HS-5 (cell line): ENCODE data around the gene HSF4.

Experiments used
- DNase-seq: peaks from one replicate; pipeline ENCODE4 v3.0.0-alpha.2; 2012; ENCODE audit warnings: low read depth

The HSF4 gene

GRCh38 chr16:67201411-67202345, 37.1 kb downstream of the HSF4 start:
- DNase-seq, result no peak

- no peak for DNase-seq
Measured at GRCh38 chr16:67202426-67202825, 37.9 kb downstream of the HSF4 start.

GRCh38 chr16:67202956-67203493, 38.5 kb downstream of the HSF4 start:
- no peak for DNase-seq

DNA sequence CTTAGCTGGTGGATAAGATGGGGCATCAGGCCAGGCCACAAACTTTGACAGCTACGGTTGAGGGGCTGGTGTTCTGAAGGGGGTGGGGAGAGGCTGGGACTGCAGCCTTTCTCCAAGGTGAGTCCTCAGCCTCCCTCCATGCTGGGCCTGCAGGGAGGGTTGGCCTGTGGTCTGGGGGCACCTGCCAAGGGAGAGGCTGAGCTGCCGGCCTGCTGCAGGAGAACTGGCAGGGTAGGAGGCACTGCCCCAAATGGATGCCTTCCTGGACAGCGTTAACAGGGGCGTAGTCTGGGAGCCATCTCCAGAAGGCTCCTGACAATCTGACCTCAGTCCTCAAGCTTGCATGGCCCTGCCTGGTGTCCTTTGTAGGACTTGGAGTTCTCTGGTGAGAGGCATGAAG, 39.5 kb downstream of the HSF4 start:
- DNase-seq, result no peak

DNA sequence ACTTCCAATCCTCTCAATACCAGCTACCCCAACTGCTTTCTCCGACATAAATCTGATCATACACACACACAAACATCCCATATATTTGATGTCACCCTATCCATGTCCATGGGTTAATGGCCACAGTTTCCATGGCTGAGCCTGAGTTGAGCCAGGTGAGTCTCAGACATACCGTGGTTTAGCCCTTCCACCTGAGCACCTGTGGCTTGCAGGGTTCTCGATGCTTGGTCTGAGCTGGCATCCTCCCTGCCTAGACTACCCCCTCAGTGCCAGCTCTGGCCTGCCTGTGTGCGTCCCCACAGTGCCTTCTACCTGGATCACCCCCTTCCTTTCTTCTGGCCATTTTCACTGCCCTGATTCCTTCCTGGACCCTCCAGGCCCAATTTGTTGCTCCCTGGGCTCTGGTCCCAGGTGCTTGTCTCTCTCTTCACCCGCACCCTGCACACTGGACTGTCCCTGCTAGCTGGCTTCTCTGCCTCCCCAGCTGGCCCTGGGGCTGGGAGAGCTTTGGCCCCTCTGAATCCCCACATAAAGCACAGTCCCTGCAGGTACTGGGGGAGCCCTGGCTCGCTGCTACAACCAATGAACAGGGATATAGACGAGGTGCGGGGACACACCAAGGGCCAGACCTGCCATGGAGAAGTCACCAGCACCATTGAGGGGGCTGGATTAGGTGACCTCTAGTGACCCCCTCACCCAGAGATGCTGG, 41.7 kb downstream of the HSF4 start:
- DNase-seq, result no peak

DNA sequence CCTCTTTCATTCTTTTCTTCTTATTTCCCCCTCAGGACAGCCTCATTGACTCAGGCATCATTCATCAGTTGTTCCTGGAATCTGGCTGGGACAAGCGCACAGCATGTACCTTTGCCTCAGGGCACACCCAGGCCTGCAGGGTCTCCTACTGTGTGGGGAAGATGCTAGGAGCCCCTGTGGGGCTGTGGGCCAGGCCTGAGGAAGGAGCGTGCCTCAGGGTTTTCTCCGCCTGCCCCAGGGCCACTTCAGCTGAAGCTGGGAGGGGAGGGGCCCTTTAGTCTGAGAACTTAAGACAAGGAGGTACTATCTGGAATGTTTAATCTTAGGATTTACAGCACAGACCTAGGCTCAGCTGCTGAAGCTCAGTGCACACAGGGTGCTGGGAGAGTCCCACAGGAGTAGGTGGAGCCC, 42.3 kb downstream of the HSF4 start:
- no peak for DNase-seq

- DNase-seq, result no peak
Measured at GRCh38 chr16:67207249-67208091, 42.9 kb downstream of the HSF4 start.

DNA sequence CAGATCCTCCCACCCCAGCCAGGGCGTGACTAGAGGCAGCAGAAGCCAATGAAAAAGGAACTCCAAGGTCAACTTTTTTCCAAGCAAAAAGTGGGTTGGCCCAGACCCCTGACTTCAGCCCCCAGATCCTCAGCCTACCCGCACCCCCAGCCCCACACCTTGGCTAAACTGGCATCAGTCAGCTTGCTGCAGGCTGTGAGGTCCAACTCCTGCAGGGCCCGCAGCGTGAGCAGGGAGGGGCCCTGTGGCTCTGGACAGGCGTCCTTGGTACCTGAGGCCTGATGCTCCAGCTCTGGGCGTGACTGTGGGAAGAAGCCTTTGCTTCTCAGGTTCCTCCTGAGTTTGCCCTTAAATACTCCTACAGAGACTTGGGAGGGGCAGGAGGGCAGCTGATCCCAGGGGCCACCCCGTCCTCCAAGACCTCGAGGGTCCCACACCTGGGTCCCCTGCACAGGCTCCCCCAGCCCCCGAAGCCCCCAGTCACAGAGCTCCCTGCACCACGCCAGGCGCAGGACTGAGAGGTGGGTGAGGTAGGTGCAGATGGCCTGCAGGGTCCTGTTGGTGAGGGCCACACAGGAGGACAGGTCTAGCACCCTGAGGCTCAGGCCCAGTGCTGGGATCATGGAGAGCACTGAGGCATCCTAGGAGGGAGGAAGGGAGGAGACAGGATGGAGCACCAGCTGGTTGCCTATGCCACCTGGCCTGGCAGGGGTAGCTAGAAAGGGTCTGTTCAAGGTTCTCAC, 43.8 kb downstream of the HSF4 start:
- no peak for DNase-seq

DNA sequence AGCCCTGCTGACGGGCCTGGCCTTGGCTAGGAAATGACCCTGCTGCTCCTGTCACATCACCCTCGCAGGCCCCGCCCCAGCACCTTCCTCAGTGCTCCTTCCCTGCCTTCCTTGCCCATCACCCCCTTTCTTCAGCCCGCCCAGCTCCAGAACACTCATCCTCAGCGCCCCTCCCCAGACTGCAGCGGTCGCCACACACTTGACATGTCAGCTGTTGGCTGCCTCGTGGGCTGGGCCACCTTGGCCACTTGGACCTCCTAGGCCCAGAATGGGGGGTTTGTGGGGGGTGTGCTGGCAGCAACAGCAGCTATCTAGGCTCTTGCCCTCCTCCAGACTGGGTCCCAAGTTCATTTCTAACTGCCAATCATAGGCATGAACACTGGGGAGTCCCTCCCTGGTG, 45.0 kb downstream of the HSF4 start:
- DNase-seq, result no peak

DNA sequence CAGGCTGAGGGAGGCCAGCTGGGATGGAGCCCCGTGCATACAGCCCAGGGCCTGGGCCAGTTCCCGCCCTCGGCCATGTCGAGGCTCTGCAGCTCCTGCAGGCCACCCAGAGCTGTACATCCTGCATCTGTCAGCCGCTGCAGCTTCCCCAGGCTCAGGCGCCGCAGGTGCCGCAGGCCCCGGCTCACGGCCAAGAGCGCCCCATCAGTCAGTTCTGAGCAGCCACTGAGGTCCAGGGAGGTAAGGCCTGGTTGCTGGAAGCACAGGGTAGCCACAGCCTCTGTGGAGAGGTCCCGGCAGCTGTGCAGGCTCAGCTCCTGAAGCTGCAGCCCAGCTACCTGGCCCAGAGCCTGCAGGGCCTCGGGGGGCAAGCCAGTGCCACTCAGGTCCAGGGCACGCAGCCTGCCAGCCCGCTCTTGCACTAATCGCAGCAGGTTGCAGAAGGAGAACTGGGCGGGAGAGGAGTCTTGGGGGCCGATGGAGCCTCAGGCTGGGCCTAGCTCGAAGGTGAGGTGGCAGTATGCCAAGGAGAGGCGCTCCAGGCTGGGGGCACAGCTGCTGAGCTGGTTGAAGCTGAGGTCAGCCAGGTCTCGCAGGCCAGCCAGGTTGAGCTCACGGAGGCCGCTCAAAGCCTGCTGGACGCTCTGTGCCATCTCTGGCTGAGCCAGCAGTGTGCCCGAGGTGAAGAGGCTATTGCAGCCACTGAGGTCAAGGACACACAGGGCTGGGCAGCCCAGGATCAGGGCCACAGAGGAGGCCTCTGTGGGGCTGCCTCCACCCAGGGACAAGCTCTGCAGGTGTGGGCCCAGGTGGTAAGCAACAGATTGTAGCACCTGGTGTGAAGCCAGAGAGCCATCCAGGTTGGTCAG, 45.8 kb downstream of the HSF4 start:
- no peak for DNase-seq

GRCh38 chr16:67211674-67212073, 47.1 kb downstream of the HSF4 start:
- no peak for DNase-seq

GRCh38 chr16:67212766-67213165, 48.2 kb downstream of the HSF4 start:
- DNase-seq, result no peak

- DNase-seq, result no peak
Measured at GRCh38 chr16:67213197-67214019, 48.9 kb downstream of the HSF4 start.

DNA sequence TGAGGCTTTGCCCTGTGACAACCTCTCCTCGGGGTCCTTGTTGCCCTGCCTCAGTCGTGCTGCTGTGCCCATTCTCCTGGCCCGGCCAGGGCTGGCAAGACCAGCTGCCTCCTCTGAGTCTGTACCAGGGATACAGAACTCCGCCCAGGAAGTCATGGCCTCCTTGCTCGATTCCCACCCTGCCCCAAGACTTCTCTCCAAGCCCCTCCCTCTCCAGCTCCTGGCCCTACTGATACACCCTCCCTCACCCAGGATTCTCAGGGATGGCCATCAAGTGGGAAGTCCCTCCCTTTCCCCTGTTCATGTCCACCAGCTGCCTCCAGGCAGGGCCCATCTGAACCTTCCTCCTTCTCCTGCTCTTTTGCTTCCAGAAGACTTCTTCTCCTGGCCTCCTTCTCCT, 51.2 kb downstream of the HSF4 start:
- no peak for DNase-seq

- no peak for DNase-seq
Measured at GRCh38 chr16:67216612-67217490, 52.3 kb downstream of the HSF4 start.
